Head of caudate nucleus (tissue), 42 donors: ENCODE results near the gene ARHGEF7.

Source experiments
- DNase-seq, 42 donors: peaks; one replicate each; pipeline versions ENCODE4 v3.0.0 to v3.0.0-alpha.2; 2020 to 2021; ENCODE audit warnings: mixed read lengths in 7 of 42
- intact Hi-C: fragments of 100-400 bp; cut with DNase I; formaldehyde crosslinking; loops from one replicate; pipeline ENCODE4 v1.15.0; 2022

ARHGEF7 gene

GRCh38 chr13:111095031-111095840 lies 19.9 kb upstream of the ARHGEF7 start:
- no peak for DNase-seq

GRCh38 chr13:111095911-111096501 lies 19.1 kb upstream of the ARHGEF7 start:
- DNase-seq, result no peak
- intact Hi-C loops, result no loop called here

More at GRCh38 chr13:111095031-111095840, 19.9 kb upstream of the ARHGEF7 start:
- intact Hi-C loops, result no loop called here

- DNase-seq, result no peak
- intact Hi-C loops, result no loop called here
These were observed 15.8 kb upstream of the ARHGEF7 start for GRCh38 chr13:111099290-111099689.

- intact Hi-C loops, result no loop called here
- no peak for DNase-seq
These were observed 5.1 kb upstream of the ARHGEF7 start for GRCh38 chr13:111110054-111110453.

GRCh38 chr13:111111376-111111937 lies 3.7 kb upstream of the ARHGEF7 start:
- intact Hi-C loops, result no loop called here
- DNase-seq, result no peak

- no peak for DNase-seq
- intact Hi-C loops, result no loop called here
These were observed 2.9 kb upstream of the ARHGEF7 start for GRCh38 chr13:111112196-111112595.

GRCh38 chr13:111114362-111115060 lies 599 bp upstream of the ARHGEF7 start:
- intact Hi-C loops, result no loop called here
- DNase-seq, result peak in 33 of 42 donors; percentile 11 to 60 (median 44)

GRCh38 chr13:111115965-111116521 lies 933 bp downstream of the ARHGEF7 start:
- DNase-seq, result peak in 7 of 42 donors; percentile 13 to 38 (median 19)
- intact Hi-C loops, result no loop called here

GRCh38 chr13:111116856-111117255 lies 1.7 kb downstream of the ARHGEF7 start:
- DNase-seq, result no peak
- intact Hi-C loops, result no loop called here

- DNase-seq, result no peak
- intact Hi-C loops, result no loop called here
These were observed 2.2 kb downstream of the ARHGEF7 start for GRCh38 chr13:111117289-111117688.

GRCh38 chr13:111117961-111118360 lies 2.9 kb downstream of the ARHGEF7 start:
- intact Hi-C loops, result no loop called here
- no peak for DNase-seq

GRCh38 chr13:111118898-111119607 lies 3.9 kb downstream of the ARHGEF7 start:
- intact Hi-C loops, result no loop called here
- DNase-seq, result no peak

- intact Hi-C loops, result no loop called here
- no peak for DNase-seq
These were observed 4.9 kb downstream of the ARHGEF7 start for GRCh38 chr13:111119966-111120365.

GRCh38 chr13:111120422-111120821 lies 5.3 kb downstream of the ARHGEF7 start:
- DNase-seq, result no peak
- intact Hi-C loops, result no loop called here

- no peak for DNase-seq
- intact Hi-C loops, result no loop called here
These were observed 5.8 kb downstream of the ARHGEF7 start for GRCh38 chr13:111120913-111121312.

- intact Hi-C loops, result no loop called here
- peak; percentile 28 to 88 (median 68) for DNase-seq
These were observed 6.4 kb downstream of the ARHGEF7 start for GRCh38 chr13:111121506-111121905.

GRCh38 chr13:111122056-111122455 lies 6.9 kb downstream of the ARHGEF7 start:
- intact Hi-C loops, result no loop called here
- DNase-seq, result no peak

- DNase-seq, result no peak
- intact Hi-C loops, result no loop called here
These were observed 7.5 kb downstream of the ARHGEF7 start for GRCh38 chr13:111122631-111123030.

- intact Hi-C loops, result no loop called here
- no peak for DNase-seq
These were observed 8.1 kb downstream of the ARHGEF7 start for GRCh38 chr13:111123221-111123620.
